Kidney glomerular epithelial cell (primary cell): Measurements from ENCODE around the gene DYNLT1.
"Not testable (repeated sequence)": the region's sequence is repeated elsewhere in the genome, so short reads cannot be mapped to it uniquely, and the experiment has no call there.

Source experiments
- DNase-seq: peaks from one replicate; lab custom pipeline; 2025; lab: John Stamatoyannopoulos, UW

Gene DYNLT1

DNA sequence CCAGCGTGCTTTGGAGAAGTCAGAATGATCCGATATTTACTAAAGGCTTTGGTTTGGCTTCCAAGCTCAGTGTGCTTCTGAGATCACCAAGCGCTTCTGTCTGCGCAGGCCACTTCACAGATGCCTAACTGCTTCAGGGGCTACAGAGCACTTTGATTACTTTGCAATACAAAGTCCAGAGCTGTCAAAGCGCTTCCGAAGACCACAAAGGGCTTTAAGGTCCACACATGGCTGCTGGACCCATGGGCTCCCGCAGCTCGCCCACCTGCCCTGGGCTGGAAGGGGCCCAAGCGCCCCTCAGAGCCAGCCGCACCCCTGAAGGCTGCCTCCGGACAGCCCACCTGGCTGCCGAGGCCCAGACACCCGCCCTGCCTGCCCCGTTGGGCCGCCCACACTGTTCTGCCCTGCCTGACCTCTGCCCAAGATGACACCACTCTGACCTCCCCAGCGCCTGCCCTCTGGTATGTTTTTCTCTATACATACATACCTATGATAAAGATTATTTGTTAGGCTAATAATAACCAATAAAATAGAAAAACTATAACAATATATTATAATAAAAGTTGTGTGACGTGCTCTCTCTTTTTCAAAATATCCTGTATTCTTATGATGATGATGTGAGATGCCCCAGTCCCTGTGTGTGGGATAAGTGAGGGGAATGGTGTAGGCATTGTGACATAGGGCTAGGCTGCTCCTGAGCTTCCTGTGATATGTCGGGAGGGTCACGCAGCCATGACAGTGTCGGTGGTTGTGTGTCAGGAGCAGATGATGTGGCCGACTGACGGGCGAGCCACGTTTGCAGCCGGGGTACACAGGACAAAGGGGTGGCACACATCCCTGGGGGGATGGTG, 22.6 kb downstream of the DYNLT1 start:
- no peak for DNase-seq

DNA sequence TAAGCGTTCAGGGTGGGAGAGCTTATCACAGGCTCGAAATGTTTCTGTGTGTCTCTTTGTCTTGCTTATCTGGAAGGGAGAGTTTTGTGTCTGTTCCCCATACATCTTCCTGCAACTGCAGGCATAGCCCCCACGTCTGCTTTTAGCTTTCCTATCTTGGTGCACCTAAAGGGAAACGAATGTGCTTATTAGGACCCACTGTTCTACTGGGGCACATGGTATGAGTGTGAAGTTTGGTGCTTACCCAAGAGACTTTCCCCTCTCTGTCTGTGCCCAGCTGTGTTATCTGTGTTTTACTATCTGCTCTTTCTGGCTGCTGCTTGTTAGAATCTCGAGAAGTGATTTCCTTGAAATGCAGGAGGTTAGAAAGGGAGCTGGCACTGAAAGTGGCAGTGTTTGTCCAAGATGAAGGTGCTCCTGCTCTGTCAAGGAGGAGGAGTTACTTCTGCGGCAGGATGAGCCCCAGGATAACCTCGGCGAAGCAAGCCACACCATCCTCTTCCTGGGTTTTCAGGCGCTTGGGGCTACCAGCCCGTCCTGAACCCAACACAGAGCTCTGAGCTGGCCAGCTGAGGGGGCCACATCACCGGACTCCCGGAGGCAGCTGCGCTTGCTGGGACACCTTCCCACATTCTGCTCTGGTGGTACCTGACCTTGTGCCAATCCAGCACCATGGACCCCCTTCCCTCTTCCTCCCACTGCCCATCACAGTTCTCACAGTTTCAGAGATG, 23.4 kb downstream of the DYNLT1 start:
- DNase-seq, result no peak

DNA sequence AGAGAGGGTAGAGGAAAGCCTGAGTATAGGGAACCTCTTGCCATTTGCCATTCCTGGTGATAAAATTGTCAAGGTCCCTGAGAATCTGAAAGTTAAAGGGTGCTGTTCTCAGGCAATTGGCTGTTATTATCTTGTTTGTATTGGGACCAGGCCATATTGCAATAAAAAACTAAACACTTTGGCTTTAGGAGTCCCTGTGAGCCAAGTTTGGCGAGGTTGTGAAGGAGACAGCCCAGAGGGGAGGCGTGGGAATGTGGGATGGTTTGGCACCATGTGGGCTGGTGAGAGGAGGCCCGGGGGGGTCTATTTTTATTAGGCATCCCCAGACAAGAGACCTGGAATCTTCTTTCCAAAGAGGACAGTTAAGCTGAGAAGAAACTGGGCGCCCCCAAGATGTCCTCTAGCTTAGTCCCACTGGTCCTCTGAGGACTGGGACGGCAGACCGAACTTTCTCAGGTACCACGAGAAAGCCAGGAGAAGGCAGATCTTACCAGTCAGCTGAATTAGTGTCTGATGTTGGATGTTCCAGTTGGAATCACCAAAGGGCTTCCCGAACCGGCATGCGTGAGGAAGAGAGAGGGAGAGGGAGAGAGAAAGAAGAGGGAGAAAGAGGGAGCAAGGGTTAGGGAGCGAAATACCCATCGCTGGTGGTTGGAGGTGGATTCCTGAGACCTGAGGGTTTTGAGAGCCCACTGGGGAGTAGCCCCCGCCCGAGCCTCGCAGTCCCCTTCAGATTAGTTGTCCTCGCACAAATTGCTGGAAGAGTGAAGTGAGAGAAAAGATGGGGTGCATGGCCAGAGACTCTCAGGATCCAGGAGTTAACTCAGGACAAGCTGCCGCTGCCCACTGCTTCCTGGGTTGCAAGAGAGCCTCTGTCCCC, 24.4 kb downstream of the DYNLT1 start:
- DNase-seq, result no peak

DNA sequence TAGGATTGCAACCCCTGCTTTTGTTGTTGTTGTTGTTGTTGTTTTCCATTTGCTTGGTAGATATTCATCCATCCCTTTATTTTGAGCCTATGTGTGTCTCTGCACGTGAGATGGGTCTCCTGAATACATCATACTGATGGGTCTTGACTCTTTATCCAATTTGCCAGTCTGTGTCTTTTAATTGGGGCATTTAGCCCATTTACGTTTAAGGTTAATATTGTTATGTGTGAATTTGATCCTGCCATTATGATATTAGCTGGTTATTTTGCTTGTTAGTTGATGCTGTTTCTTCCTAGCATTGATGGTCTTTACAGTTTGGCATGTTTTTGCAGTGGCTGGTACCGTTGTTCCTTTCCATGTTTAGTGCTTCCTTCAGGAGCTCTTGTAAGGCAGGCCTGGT, 26.3 kb downstream of the DYNLT1 start:
- DNase-seq, result not testable (repeated sequence)

DNA sequence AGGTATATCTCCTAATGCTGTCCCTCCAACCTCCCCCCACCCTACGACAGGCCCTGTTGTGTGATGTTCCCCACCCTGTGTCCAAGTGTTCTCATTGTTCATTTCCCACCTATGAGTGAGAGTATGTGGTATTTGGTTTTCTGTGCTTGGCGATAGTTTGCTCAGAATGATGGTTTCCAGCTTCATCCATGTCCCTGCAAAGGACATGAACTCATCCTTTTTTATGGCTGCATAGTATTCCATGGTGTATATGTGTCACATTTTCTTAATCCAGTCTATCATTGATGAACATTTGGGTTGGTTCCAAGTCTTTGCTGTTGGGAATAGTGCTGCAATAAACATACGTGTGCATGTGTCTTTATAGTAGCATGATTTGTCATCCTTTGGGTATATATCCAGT, 29.9 kb downstream of the DYNLT1 start:
- DNase-seq, result not testable (repeated sequence)

DNA sequence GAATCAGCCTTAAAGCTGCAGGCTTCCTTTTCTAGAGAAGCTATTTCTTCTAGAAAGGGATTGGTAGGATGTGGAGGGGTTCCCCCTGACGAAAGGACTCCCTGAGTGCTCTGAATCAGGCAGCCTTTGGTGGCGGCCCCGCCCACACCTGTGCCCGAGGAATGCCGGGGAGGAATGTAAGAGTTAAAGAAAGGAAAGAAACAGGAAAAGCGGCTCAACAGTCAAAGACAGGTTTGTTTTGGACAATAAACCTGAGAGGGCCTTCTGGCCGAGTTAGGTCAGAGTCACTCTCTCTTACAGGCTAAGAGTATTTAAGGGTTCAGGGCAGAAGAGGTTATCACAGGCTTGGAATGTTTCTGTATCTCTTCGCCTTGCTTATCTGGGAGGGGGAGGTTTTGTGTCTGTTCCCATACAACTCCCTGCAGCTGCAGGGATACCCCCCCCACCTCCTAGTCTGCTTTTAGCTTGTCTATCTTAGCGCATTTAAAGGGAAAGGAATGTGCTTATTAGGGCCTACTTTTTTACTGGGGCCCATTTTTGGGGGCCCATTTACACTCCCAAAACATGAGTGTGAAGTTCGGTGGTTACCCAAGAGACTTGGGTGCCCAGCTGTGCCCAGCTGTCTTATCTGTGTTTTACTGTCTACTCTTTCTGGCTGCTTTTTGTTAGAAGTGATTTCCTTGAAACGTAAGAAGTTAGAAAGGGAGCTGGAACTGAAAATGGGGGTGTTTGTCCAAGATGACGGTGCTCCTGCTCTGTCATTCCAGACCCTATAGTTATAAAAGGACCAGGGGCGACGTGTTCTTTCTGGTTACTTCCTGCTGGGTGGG, 32.8 kb downstream of the DYNLT1 start:
- DNase-seq, result no peak

DNA sequence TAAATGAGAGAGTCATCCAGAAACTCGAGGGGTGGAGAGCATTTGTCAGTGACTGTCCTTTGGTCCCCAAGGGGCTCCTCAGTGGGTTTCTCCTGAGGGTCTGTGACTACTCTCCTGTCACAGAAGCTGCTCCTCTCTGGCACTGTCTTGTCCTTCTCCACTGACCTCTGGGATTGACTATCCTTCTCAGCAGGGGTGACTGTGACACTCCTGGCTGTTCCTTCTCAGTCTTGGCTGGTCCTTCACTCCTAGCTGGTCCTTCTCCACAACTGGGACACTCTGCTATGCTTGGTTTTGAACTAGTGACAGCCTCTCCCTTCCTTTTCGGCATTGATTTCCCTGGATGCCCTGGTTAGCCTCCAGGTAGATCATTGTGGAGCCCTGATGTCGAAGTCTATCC, 33.5 kb downstream of the DYNLT1 start:
- no peak for DNase-seq

DNA sequence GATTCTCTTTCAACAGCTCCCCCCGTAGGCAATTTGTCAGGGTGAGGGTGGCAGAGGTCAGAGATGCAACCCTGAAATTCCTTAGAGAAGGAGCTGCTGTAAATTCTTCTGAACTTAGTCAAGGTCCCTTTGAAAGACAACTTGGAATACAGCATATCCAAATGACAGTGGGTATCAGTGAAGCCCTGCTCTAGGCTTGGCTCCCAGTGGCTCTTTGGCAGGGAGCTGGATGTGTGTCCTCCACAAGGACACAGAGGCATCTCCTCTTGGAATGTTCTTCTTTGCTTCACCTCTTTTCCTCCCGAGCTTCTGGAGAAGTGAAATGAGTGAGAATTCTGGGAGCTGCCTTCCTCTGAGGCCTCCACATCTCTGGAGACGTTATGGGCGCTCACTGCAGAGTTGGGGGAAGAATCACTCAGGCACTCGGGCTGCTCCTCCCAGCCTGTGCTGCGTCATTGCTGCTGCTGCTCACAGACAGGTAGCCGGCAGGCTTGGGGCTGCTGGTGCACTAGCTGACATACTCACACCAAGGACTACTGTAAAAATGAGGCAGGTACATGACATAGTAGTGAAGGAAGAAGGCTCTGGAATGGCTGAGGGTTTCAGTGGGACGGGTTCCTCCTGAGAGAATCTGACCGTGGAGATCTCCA, 34.1 kb downstream of the DYNLT1 start:
- DNase-seq, result no peak

DNA sequence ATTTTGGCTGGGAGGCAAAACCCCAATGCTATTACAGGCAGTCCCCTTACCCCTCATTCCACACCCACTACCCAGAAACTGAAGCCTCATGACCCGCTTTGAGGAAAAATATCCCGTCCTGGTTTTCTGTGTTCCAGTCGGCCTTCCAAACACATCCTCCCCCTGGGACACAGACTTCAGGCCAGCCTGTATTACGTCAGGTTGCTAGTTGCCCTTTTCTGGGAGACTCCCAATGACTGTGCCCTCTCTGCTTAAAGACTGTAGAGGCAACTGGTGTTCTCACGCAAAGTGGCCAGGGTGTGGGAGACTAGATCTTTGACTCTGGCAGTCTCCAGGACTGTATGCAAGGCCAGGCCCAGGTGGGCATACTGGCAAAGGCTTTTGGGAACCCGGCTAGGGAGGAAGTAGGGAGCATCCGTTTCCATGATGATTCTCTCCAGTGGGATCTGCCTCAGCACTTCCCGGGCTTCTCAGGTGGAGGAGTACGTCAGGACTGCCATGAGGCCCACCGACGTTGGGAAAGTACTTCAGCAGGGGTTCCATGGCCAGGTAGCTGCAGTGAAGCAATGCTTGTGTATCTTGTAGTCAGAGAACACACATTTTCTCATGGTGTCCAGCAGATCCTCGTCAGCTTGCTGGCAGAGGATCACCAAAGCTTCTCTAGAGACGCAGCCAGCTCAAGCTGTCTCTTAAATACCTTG, 34.9 kb downstream of the DYNLT1 start:
- no peak for DNase-seq

DNA sequence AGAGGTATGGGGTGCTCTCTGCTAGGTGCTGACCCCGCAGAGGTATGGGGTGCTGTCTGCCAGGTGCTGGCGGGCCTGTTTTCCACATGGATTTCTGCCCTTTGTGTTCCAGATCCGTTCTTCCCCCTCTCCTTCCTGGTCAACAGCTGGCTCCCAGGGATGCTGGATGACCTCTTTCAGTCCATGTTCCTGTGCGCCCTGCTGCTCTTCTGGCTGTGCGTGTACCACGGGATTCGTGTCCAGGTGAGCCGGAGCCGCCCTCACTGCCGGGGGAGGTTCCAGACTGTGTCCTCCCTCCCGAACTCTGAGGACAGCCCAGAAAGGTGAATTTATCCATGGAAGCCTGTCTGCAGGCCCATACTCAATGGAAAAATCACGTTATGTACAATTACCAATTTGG, 36.3 kb downstream of the DYNLT1 start:
- no peak for DNase-seq

DNA sequence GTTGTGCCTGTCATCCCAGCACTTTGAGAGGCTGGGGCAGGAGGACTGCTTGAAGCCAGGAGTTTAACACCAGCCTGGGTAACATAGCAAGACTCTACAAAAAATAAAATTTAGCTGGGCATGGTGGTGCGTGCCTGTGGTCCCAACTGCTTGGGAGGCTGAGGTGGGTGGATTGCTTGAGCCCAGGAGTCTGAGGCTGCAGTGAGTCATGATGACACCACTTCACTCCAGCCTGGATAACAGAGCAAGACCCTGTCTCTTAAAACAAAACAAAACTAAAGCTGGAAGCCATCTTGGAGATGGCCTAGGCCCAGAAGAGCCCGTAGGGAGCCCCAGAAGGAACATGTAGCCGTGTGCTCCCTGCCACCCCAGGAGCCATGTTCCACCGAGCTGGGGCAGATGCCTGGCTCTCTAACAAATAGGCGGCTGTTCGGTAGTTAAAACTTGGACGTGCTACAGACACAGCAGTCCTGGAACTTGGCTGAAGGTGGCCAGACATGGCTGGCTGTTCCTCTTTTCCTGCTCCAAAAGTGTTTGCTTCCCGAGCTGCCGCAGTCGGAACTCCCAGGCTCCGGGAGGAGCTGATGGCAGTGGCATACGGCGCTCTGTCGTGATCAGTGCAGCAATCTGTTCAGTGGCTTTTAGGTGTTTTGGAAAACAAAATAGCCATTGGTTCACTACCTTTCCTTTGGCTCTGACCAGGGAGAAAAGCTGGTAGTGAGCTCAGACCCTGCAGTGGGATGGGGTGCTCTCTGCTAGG, 37.0 kb downstream of the DYNLT1 start:
- no peak for DNase-seq

DNA sequence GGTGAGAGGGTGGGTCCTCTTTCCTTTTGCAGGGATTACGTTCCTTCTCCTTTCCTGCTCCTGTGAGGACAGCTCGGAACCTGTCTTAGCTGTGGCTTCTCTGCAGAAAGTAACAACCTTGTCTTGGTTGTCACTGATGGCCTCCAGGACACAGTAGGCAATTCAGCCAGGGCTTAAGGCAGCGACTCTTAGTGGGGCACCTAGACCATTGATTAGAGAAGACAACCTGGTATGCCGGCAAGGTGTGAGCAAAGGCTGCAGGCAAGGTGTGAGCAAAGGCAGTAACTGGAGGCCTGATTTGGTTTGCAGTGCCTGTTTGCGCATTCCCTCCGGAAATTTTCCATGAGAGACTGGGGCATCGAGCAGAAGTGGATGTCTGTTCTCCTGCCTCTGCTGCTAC, 37.6 kb downstream of the DYNLT1 start:
- no peak for DNase-seq

DNA sequence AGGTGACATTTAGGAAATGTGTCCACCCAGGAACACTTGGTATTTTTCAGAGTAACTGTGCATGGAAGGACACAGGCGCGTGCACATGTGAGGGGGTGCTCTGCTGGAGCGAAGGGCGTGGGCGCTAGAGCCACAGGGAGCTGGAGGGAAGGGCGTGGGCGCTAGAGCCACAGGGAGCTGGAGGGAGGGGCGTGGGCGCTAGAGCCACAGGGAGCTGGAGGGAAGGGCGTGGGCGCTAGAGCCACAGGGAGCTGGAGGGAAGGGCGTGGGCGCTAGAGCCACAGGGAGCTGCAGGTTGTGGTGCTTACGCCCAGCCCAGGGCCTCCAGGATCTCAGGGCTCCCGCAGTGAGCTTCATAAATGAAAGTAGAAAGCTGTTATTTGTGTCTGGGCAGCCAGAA, 38.5 kb downstream of the DYNLT1 start:
- DNase-seq, result not testable (repeated sequence)

DNA sequence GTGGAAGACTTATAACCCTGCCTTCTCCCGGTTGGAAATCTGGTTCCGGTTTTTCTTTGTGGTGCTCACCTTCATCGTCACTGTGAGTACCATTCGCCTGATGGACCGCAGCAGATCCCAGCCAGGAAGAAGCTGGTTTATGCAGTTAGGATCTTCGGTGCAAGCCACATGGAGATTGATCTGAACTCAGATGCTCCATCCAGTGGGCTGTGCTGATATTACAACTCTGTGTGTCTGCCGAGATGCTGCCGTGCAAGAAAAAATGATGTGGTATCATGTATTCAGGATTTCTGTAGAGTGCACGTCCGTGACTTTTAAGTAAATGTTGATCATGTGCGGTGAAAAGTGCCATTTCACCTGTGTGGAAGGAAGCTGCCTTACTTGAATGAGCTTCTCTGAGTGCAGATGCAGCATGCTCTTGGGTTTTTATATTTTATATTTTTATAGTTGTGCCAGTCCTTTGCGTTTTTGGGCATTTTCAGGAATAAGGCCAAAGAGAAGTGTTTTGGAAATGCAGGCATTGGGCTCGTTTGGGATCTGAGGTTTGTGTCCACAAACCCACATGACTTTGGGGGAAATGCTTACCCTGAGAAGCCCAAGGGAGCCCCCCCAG, 39.2 kb downstream of the DYNLT1 start:
- peak; percentile 84 for DNase-seq

DNA sequence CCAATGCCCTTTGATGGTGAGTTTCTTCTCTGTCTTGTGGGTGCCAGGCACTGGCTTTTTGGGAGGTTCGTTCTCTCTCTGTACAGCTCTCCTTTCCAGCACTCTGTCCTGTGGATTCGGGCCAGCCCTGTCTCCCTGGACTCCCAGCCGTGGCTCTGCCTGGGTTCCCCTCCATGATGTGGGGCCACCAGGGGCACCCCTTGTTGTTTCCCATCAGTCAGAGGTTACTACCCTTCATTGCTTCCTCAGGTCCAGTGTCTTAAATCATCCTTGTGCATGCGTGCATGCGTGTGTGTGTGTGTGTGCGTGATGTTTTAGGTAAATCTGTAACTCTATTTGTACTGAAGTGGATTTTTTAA, 40.5 kb downstream of the DYNLT1 start:
- DNase-seq, result no peak

DNA sequence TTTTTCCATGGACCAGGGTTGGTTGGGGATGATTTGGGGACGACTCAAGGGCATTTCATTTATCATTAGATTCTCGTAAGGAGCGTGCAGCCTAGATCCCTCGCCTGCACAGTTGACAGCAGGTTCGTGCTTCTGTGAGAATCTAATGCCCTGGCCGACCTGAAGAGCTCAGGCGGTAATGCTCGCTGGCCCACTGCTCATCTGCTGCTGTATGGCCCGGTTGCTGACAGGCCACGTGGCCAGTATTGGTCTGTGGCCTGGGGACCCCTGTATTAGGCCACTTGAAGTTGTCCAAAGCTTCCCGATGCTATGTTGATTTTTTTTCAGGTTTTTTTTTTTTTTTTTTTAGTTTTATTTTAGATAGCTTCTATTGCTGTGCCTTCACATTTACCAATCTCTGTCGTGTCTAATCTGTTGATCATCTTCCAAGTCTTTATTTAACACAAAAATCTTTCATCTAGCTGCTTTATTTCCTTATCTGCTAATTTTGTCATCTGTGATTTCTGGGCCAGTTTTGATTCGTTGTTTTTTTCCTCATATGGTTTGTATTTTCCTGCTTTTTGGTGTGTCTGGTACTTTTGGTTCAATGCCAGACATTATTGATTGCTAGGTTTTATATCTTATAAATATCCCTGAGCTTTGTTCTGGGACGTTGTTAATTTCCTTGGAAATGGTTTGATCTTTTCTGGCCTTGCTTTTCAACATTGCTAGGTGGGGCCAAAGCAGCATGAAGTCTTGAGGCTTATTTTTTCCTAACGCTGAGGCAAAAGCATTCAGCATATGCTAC, 41.1 kb downstream of the DYNLT1 start:
- no peak for DNase-seq

DNA sequence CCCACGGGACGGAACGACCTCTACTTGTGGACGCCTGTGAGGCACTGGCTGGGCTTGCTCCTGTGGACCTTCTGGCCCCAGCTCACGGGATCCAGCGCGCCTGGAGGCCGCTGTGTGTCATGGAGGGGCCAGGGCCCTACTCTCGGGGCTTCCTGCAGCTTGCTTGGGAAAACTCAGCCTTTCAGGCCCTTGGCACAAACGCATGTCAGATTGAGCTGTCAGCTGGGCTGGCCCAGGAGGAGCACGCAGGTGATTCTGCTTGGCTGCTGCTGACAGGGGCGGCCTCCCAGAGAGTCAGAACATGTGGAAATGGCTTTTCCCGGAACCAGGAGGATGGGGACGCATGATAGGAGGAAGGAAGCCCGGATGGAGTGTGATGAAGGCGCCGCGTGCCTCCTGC, 44.9 kb downstream of the DYNLT1 start:
- DNase-seq, result no peak

DNA sequence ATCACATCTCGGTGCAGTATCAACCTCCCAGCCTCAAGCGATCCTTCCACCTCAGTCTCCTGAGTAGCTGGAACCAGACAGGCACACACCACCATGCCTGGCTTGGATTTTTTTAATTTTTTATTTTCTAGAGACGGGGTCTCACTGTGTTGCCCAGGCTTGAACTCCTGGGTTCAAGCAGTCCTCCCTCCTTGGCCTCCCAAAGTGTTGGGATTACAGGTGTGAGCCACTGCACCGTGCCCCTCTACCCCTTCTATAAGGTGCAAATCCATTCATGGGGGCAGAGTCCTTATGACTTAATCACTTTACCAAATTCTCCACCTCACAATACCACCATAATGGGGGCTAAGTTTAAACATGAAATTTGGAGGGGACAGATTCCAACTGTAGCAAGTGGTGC, 47.0 kb downstream of the DYNLT1 start:
- DNase-seq, result no peak

DNA sequence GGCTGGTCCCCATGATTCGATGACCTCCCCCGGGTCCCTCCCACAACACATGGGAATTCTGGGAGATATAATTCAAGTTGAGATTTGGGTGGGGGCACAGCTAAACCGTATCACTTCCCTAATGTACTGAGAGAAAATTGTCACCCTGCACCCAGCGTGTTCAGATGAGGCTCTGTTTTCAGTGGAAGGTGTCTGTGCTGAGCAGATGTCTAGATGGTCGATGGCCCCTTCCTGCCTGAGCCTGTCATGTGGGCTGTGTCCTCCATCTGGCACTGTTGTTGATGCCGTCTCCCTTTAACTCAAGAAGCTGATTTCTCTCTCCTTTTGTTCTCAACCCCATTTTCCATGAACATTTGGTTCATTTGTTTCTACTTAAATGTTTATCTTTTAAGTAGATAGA, 47.7 kb downstream of the DYNLT1 start:
- no peak for DNase-seq
